ENCODE results near the gene IL15. TPM values are rescaled to one million over a fixed set of nuclear protein-coding genes. Genes with fewer than 3 reads are reported as not detected.
A peak's percentile ranks its signal among the peaks of the same experiment; 100 is the strongest.

IL15 gene
- total RNA-seq, 4 donors from 2014 or later: 0.64 to 3.8 (median 1.6) TPM

DNA sequence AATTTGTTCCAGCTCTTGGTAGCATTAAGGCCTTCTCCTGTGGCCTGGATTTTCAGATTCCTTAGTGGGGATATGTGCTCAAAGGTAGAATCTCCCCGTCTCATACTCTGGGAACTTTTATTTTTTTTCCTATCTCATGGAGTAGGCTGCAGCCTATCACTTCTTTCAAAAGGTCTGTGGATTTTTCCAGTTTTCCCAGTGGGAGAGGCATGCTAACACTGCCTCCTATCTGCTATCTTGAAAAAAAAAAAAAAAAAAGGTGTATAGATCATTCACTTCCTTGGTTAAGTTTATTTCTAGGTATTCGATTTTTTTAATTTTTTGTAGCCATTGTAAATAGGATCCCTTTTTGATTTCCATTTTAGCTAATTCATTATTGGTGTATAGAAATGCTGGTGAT, 67.1 kb downstream of the IL15 start:
- Histone ChIP-seq H3K4me3 (no peak overlapping the region), H3K36me3 (no peaks in the 10 kb centered on the region), H3K4me1 (no peaks in the 10 kb centered on the region), H3K27me3 (no peaks in the 10 kb centered on the region), H3K27ac (no peak overlapping the region), H3K9me3 (no peaks in the 10 kb centered on the region)
- DNase-seq (ENCODE audit: low spot score in 2 of 2): no peak
- no peak for TF ChIP-seq CTCF (IDR thresholded peaks at IDR 0.05)
- no peak for TF ChIP-seq POLR2AphosphoS5 (IDR thresholded peaks at IDR 0.05)
- no peak for TF ChIP-seq EP300 (IDR thresholded peaks at IDR 0.05)
- TF ChIP-seq POLR2A (IDR thresholded peaks at IDR 0.05): no peak
- WGBS: 91% methylated on average over 2 of the region's 2 CpGs

DNA sequence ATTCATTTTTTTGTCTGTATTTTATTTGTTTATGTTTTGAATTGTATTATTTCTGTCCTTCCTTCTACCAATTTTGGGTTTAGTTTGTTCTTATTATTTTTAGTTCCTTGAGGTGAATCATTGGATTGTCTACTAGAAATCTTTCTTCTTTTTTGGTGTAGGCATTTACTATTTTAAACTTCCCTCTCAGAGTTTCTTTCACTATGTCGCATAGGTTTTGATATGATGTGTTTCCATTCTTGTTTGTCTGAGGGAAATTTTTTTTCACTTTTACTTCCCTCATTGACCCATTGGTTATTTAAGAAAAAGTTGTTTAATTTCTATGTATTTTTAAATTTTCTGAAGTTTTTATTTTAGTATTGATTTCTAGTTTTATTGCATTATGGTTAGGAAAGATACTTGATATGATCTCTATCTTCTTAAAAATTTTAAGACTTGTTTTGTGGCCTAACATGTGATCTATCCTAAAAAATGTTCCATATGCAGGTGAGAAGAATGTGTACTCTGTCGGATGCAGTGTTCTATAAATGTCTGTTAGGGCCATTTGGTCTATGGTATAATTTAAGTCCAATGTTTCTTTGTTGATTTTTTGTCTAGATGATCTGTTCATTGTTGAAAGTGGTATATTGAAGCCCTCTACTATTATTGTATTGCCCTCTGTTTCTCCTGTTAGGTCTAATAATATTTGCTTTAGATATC, 68.8 kb downstream of the IL15 start:
- H3K4me1 ChIP-seq: no peaks in the 10 kb centered on the region
- DNase-seq (ENCODE audit: low spot score in 2 of 2): no peak
- TF ChIP-seq EP300 (IDR thresholded peaks at IDR 0.05) (no peak), POLR2A (IDR thresholded peaks at IDR 0.05) (no peak), CTCF (IDR thresholded peaks at IDR 0.05) (no peak), POLR2AphosphoS5 (IDR thresholded peaks at IDR 0.05) (no peak)
- H3K36me3 ChIP-seq: no peaks in the 10 kb centered on the region
- H3K27ac ChIP-seq: no peak overlapping the region
- H3K9me3 ChIP-seq: no peaks in the 10 kb centered on the region
- 92% methylated on average over 2 of the region's 2 CpGs for WGBS
- no peaks in the 10 kb centered on the region for H3K27me3 ChIP-seq
- H3K4me3 ChIP-seq: no peak overlapping the region

- Histone ChIP-seq H3K27ac (no peak overlapping the region), H3K36me3 (no peaks in the 10 kb centered on the region), H3K9me3 (no peaks in the 10 kb centered on the region), H3K4me1 (no peaks in the 10 kb centered on the region), H3K4me3 (no peak overlapping the region), H3K27me3 (no peaks in the 10 kb centered on the region)
- TF ChIP-seq EP300 (IDR thresholded peaks at IDR 0.05): no peak
- no peak for TF ChIP-seq POLR2A (IDR thresholded peaks at IDR 0.05)
- no peak for TF ChIP-seq POLR2AphosphoS5 (IDR thresholded peaks at IDR 0.05)
- TF ChIP-seq CTCF (IDR thresholded peaks at IDR 0.05): no peak
- no peak for DNase-seq (ENCODE audit: low spot score in 2 of 2)
- WGBS: 86% methylated on average over 1 of the region's 1 CpG
Measured at GRCh38 chr4:141705747-141706377, 69.5 kb downstream of the IL15 start.

GRCh38 chr4:141706445-141706844, 70.1 kb downstream of the IL15 start:
- Histone ChIP-seq H3K4me1 (no peaks in the 10 kb centered on the region), H3K4me3 (no peak overlapping the region), H3K9me3 (no peaks in the 10 kb centered on the region), H3K27me3 (no peaks in the 10 kb centered on the region), H3K27ac (no peak overlapping the region), H3K36me3 (no peaks in the 10 kb centered on the region)
- no peak for DNase-seq (ENCODE audit: low spot score in 2 of 2)
- 83% methylated on average over 3 of the region's 3 CpGs for WGBS
- TF ChIP-seq POLR2AphosphoS5 (IDR thresholded peaks at IDR 0.05) (no peak), CTCF (IDR thresholded peaks at IDR 0.05) (no peak), POLR2A (IDR thresholded peaks at IDR 0.05) (no peak), EP300 (IDR thresholded peaks at IDR 0.05) (no peak)

- no peak overlapping the region for H3K27ac ChIP-seq
- H3K36me3 ChIP-seq: no peaks in the 10 kb centered on the region
- WGBS: 58% methylated on average over 1 of the region's 1 CpG
- no peaks in the 10 kb centered on the region for H3K27me3 ChIP-seq
- no peak overlapping the region for H3K4me3 ChIP-seq
- no peak for DNase-seq (ENCODE audit: low spot score in 2 of 2)
- no peaks in the 10 kb centered on the region for H3K4me1 ChIP-seq
- no peaks in the 10 kb centered on the region for H3K9me3 ChIP-seq
- peak in 1 of 2 donors; percentile 43 for TF ChIP-seq CTCF (IDR thresholded peaks at IDR 0.05)
- no peak for TF ChIP-seq EP300 (IDR thresholded peaks at IDR 0.05)
Measured at GRCh38 chr4:141711211-141711610, 74.8 kb downstream of the IL15 start.

Measured in suprapubic skin (tissue), 4 donors.